GM12878 (cell line): Measurements from ENCODE around the gene SLC25A45. TPM values are rescaled to one million over a fixed set of nuclear protein-coding genes. Genes with fewer than 3 reads are reported as not detected.

Experiments
- BACH1 ChIP-seq: fragments of 450-650 bp; IDR thresholded peaks from 2 replicates; pipeline ENCODE4 v1.6.1; 2017; ENCODE audit warnings: mild to moderate bottlenecking, borderline replicate concordance
- BHLHE40 ChIP-seq, 2 experiments: fragments of 450-650 bp in 1 of 2; IDR thresholded peaks; 2 replicates each; pipeline ENCODE4 v1.6.1; 2011 to 2017; ENCODE audit warnings: low read depth in 2 of 2, borderline replicate concordance in 1 of 2, improper control_type of control experiment in 1 of 2, low read length in 1 of 2, mild to moderate bottlenecking in 1 of 2
- CBX5 ChIP-seq: sonication (generic); IDR thresholded peaks from 2 replicates; pipeline ENCODE4 v1.6.1; 2016; ENCODE audit warnings: low read depth, moderate library complexity, mild to moderate bottlenecking, inconsistent platforms
- CHD2 ChIP-seq: IDR thresholded peaks from 2 replicates; pipeline ENCODE4 v1.6.1; 2011; ENCODE audit warnings: low read depth, low read length, improper control_type of control experiment, borderline replicate concordance
- CREM ChIP-seq: IDR thresholded peaks from 2 replicates; pipeline ENCODE4 v1.6.1; 2014; ENCODE audit warnings: antibody characterized with exemption, low read depth
- ETV6 ChIP-seq, 2 experiments: fragments of 450-650 bp in 1 of 2; IDR thresholded peaks in 1 of 2; conservative IDR thresholded peaks in 1 of 2; 2 replicates each; pipeline ENCODE4 v1.6.1; 2014; ENCODE audit warnings: antibody characterized with exemption in 1 of 2, borderline replicate concordance in 1 of 2, low read depth in 1 of 2, mild to moderate bottlenecking in 1 of 2, moderate library complexity in 1 of 2
- HDAC6 ChIP-seq: fragments of 200-600 bp; sonication (generic); IDR thresholded peaks from one replicate; pipeline ENCODE4 v1.8.0; 2017; ENCODE audit warnings: antibody characterized with exemption; ENCODE audit not compliant: unreplicated experiment
- IRF3 ChIP-seq: fragments of 450-650 bp; IDR thresholded peaks from 2 replicates; pipeline ENCODE4 v1.6.1; 2014; ENCODE audit warnings: mild to moderate bottlenecking
- JUNB ChIP-seq: IDR thresholded peaks from 2 replicates; pipeline ENCODE4 v1.6.1; 2016; ENCODE audit warnings: antibody characterized with exemption, mild to moderate bottlenecking
- KDM1A ChIP-seq: fragments of 200-600 bp; sonication (generic); IDR thresholded peaks from 2 replicates; pipeline ENCODE4 v1.6.1; 2016; ENCODE audit warnings: borderline replicate concordance
- LARP7 ChIP-seq: fragments of 450-650 bp; IDR thresholded peaks from 2 replicates; pipeline ENCODE4 v1.6.1; 2017; ENCODE audit warnings: mild to moderate bottlenecking
- MEF2A ChIP-seq: IDR thresholded peaks from 2 replicates; pipeline ENCODE4 v1.6.1; 2011; ENCODE audit warnings: low read depth, mild to moderate bottlenecking, low read length, moderate library complexity; ENCODE audit not compliant: insufficient read depth
- MTA2 ChIP-seq: fragments of 450-650 bp; IDR thresholded peaks from 2 replicates; pipeline ENCODE4 v1.6.1; 2016; ENCODE audit warnings: low read depth, mild to moderate bottlenecking, moderate library complexity
- NFIC ChIP-seq: IDR thresholded peaks from 2 replicates; pipeline ENCODE4 v1.6.1; 2012; ENCODE audit warnings: low read depth, mild to moderate bottlenecking, inconsistent platforms, low read length, moderate library complexity
- NR2F1 ChIP-seq: fragments of 450-650 bp; conservative IDR thresholded peaks from 2 replicates; pipeline ENCODE4 v1.6.1; 2017; ENCODE audit warnings: mild to moderate bottlenecking
- PBX3 ChIP-seq: IDR thresholded peaks from 2 replicates; pipeline ENCODE4 v1.6.1; 2011; ENCODE audit warnings: mild to moderate bottlenecking, low read depth, low read length, moderate library complexity; ENCODE audit not compliant: insufficient replicate concordance
- SMARCA5 ChIP-seq: fragments of 450-650 bp; IDR thresholded peaks from 2 replicates; pipeline ENCODE4 v1.6.1; 2017; ENCODE audit warnings: mild to moderate bottlenecking
- USF2 ChIP-seq: IDR thresholded peaks from 2 replicates; pipeline ENCODE4 v1.6.1; 2011; ENCODE audit warnings: low read depth, low read length, improper control_type of control experiment, borderline replicate concordance
- polyA plus RNA-seq, 11 experiments: library from polyadenylated mRNA; depleted of rRNA in 4 of 11; unstranded in 6 of 11; stranded (reverse) in 5 of 11; fragments of >200 nt; fragmentation: Nextera tagmentation in 4 of 11; fragmentation: Illumina TruSeq in 1 of 11; extraction: Ambion mirVana in 4 of 11; extraction: Trizol in 1 of 11; gene quantifications; 1 replicate in 1 of 11; 2 replicates in 10 of 11; pipeline versions ENCODE4 v1.2.1 to v1.2.3, GENCODE V29; 2011 to 2016; ENCODE audit warnings: inconsistent platforms in 2 of 11, missing spikeins in 2 of 11, low read depth in 1 of 11
- total RNA-seq, 4 experiments: library from RNA; depleted of rRNA in 3 of 4; stranded (reverse); fragments of >200 nt in 3 of 4; fragmentation: Illumina TruSeq in 1 of 4; extraction: Trizol in 1 of 4; gene quantifications; 2 replicates each; pipeline versions ENCODE4 v1.2.1 to v1.2.3, GENCODE V29; 2013 to 2021
- TF ChIP-seq, protein P1 (sequence below): fragments of 450-650 bp; IDR thresholded peaks from 2 replicates; pipeline ENCODE4 v1.6.1; 2017; ENCODE audit warnings: low read depth, mild to moderate bottlenecking, moderate library complexity
- TF ChIP-seq, protein P2 (sequence below): fragments of 450-650 bp; conservative IDR thresholded peaks from 2 replicates; pipeline ENCODE4 v1.6.1; 2017; ENCODE audit warnings: mild to moderate bottlenecking, moderate library complexity
- TF ChIP-seq, protein P3 (sequence below): IDR thresholded peaks from 2 replicates; pipeline ENCODE4 v1.6.1; 2011; ENCODE audit warnings: borderline replicate concordance, low read depth, mild to moderate bottlenecking, moderate library complexity, low read length; ENCODE audit not compliant: insufficient read depth, poor library complexity, severe bottlenecking

The SLC25A45 gene
- total and polyA plus RNA-seq, 10 of the 15 experiments (the other 5 are each of a cell fraction or from before 2014, with no cell fraction given): 4.1 to 35.2 (median 20.3) TPM

GRCh38 chr11:65418681-65419459, 36.4 kb upstream of the SLC25A45 start (continued):
- TF ChIP-seq CBX5 (no peak), SMARCA5 (peak; percentile 75; the same call in 1 of the 2 replicates), USF2 (peak; percentile 56), LARP7 (peak; percentile 80; the same call in 1 of the 2 replicates), CHD2 (peak; percentile 85), BHLHE40 (IDR thresholded peaks at IDR 0.05; ENCODE audit: borderline replicate concordance in 1 of 2, low read depth in 2 of 2, low read length in 1 of 2) (peak; percentile 97 to 98), ETV6 (conservative IDR thresholded peaks at IDR 0.05 in 1 of 2, IDR thresholded peaks at IDR 0.05 in 1 of 2; ENCODE audit: borderline replicate concordance in 1 of 2, low read depth in 1 of 2) (no peak), PBX3 (peak; percentile 20), JUNB (no peak), MTA2 (peak; percentile 75), MEF2A (peak; percentile 55; the same call in 1 of the 2 replicates), HDAC6 (peak; percentile 76), IRF3 (no peak), CREM (0 out of 2 replicates have a peak, but pooled peaks have one; percentile 17), KDM1A (no peak), BACH1 (peak; percentile 99), NFIC (no peak), NR2F1 (peak; percentile 99)
- TF ChIP-seq, protein P1, sequence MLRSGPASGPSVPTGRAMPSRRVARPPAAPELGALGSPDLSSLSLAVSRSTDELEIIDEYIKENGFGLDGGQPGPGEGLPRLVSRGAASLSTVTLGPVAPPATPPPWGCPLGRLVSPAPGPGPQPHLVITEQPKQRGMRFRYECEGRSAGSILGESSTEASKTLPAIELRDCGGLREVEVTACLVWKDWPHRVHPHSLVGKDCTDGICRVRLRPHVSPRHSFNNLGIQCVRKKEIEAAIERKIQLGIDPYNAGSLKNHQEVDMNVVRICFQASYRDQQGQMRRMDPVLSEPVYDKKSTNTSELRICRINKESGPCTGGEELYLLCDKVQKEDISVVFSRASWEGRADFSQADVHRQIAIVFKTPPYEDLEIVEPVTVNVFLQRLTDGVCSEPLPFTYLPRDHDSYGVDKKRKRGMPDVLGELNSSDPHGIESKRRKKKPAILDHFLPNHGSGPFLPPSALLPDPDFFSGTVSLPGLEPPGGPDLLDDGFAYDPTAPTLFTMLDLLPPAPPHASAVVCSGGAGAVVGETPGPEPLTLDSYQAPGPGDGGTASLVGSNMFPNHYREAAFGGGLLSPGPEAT: peak; percentile 88
- TF ChIP-seq, protein P2, sequence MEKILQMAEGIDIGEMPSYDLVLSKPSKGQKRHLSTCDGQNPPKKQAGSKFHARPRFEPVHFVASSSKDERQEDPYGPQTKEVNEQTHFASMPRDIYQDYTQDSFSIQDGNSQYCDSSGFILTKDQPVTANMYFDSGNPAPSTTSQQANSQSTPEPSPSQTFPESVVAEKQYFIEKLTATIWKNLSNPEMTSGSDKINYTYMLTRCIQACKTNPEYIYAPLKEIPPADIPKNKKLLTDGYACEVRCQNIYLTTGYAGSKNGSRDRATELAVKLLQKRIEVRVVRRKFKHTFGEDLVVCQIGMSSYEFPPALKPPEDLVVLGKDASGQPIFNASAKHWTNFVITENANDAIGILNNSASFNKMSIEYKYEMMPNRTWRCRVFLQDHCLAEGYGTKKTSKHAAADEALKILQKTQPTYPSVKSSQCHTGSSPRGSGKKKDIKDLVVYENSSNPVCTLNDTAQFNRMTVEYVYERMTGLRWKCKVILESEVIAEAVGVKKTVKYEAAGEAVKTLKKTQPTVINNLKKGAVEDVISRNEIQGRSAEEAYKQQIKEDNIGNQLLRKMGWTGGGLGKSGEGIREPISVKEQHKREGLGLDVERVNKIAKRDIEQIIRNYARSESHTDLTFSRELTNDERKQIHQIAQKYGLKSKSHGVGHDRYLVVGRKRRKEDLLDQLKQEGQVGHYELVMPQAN: peak; percentile 42; the same call in 1 of the 2 replicates
- TF ChIP-seq, protein P3, sequence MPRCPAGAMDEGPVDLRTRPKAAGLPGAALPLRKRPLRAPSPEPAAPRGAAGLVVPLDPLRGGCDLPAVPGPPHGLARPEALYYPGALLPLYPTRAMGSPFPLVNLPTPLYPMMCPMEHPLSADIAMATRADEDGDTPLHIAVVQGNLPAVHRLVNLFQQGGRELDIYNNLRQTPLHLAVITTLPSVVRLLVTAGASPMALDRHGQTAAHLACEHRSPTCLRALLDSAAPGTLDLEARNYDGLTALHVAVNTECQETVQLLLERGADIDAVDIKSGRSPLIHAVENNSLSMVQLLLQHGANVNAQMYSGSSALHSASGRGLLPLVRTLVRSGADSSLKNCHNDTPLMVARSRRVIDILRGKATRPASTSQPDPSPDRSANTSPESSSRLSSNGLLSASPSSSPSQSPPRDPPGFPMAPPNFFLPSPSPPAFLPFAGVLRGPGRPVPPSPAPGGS: peak; percentile 14
